SK-N-SH (cell line): ENCODE data around the gene TEKT5. TPM values are rescaled to one million over a fixed set of nuclear protein-coding genes. Genes with fewer than 3 reads are reported as not detected.

Experiments used
- CTCF ChIA-PET: fragments of 300-600, 350-600 bp; formaldehyde crosslinking; extraction: SDS; loops from one replicate; lab custom pipeline; 2021; lab: Yijun Ruan, JAX
- POLR2A ChIA-PET: fragments of 350-600 bp; sonication (Branson Sonifier 250); formaldehyde crosslinking; extraction: SDS; loops from one replicate; lab custom pipeline; 2020; ENCODE audit warnings: antibody characterized with exemption, inconsistent platforms; lab: Yijun Ruan, JAX
- DNase-seq: peaks from one replicate; pipeline ENCODE4 v3.0.0; 2012
- H2AFZ ChIP-seq: fragments of 200-600 bp; sonication (generic); 2 replicates; pipeline ENCODE4 v1.8.1; 2016; ENCODE audit warnings: antibody characterized with exemption, mild to moderate bottlenecking, low read depth
- H3F3A ChIP-seq: fragments of 200-600 bp; sonication (generic); replicated peaks from 2 replicates; pipeline ENCODE3; 2016; ENCODE audit warnings: antibody characterized with exemption, mild to moderate bottlenecking; ENCODE audit not compliant: insufficient read depth
- H3K27ac ChIP-seq, 2 experiments: fragments of 200-500 bp in 1 of 2; fragments of 200-600 bp in 1 of 2; sonication (Bioruptor generic) in 1 of 2; sonication (generic), shearing (Covaris generic) in 1 of 2; 2 replicates each; pipeline versions ENCODE4 v1.5.1 to v1.6.1; 2014 to 2016; ENCODE audit warnings: low read depth in 2 of 2, inconsistent platforms in 1 of 2, low read length in 1 of 2, mild to moderate bottlenecking in 1 of 2, mixed read lengths in 1 of 2
- H3K27me3 ChIP-seq: fragments of 200-600 bp; sonication (generic), shearing (Covaris generic); 2 replicates; pipeline ENCODE4 v1.6.1; 2016; ENCODE audit warnings: mixed run types; ENCODE audit not compliant: insufficient read depth
- H3K36me3 ChIP-seq, 2 experiments: fragments of 200-500 bp in 1 of 2; fragments of 200-600 bp in 1 of 2; sonication (Bioruptor generic) in 1 of 2; sonication (generic) in 1 of 2; replicated peaks in 1 of 2; 2 replicates each; pipeline versions ENCODE3 to v1.5.1; 2014 to 2016; ENCODE audit warnings: low read length in 1 of 2, mild to moderate bottlenecking in 1 of 2; ENCODE audit not compliant: insufficient read depth in 2 of 2, control insufficient read depth in 1 of 2
- H3K4me1 ChIP-seq, 2 experiments: fragments of 200-500 bp in 1 of 2; fragments of 200-600 bp in 1 of 2; sonication (Bioruptor generic) in 1 of 2; sonication (generic), shearing (Covaris generic) in 1 of 2; 2 replicates each; pipeline versions ENCODE4 v1.5.1 to v1.6.1; 2014 to 2016; ENCODE audit warnings: low read depth in 1 of 2, low read length in 1 of 2, mixed run types in 1 of 2; ENCODE audit not compliant: insufficient read depth in 2 of 2, control insufficient read depth in 1 of 2
- H3K4me2 ChIP-seq: fragments of 200-600 bp; sonication (generic), shearing (Covaris generic); 2 replicates; pipeline ENCODE4 v1.6.1; 2017; ENCODE audit warnings: mixed run types
- H3K4me3 ChIP-seq, 2 experiments: fragments of 200-500 bp in 1 of 2; fragments of 200-600 bp in 1 of 2; sonication (Bioruptor generic) in 1 of 2; sonication (generic), shearing (Covaris generic) in 1 of 2; 2 replicates each; pipeline versions ENCODE4 v1.5.1 to v1.8.1; 2014 to 2016; ENCODE audit warnings: low read depth in 2 of 2, inconsistent platforms in 1 of 2, low read length in 1 of 2, mild to moderate bottlenecking in 1 of 2, mixed read lengths in 1 of 2, moderate library complexity in 1 of 2
- H3K79me2 ChIP-seq: fragments of 200-600 bp; sonication (generic); 2 replicates; pipeline ENCODE4 v1.8.1; 2017; ENCODE audit warnings: mild to moderate bottlenecking; ENCODE audit not compliant: insufficient read depth
- H3K9ac ChIP-seq: fragments of 200-600 bp; sonication (generic); 2 replicates; pipeline ENCODE4 v1.6.1; 2017; ENCODE audit warnings: mixed run types
- H3K9me2 ChIP-seq: fragments of 200-600 bp; sonication (generic); 2 replicates; pipeline ENCODE4 v1.6.1; 2017; ENCODE audit warnings: mixed run types
- H3K9me3 ChIP-seq: fragments of 200-600 bp; sonication (generic); 2 replicates; pipeline ENCODE4 v1.6.1; 2017; ENCODE audit warnings: mixed run types, mild to moderate bottlenecking, moderate library complexity
- H4K20me1 ChIP-seq: fragments of 200-600 bp; sonication (generic); 2 replicates; pipeline ENCODE4 v1.6.1; 2017; ENCODE audit warnings: mild to moderate bottlenecking, mixed run types; ENCODE audit not compliant: insufficient read depth
- CHD2 ChIP-seq: fragments of 150-350 bp; IDR thresholded peaks from 2 replicates; pipeline ENCODE4 v1.6.1; 2018; ENCODE audit warnings: low read length; ENCODE audit not compliant: partially characterized antibody
- EP300 ChIP-seq, 2 experiments: IDR thresholded peaks; 2 replicates each; pipeline versions ENCODE4 v1.4.0 to v1.6.1; 2012; ENCODE audit warnings: borderline replicate concordance in 1 of 2, low read depth in 1 of 2, low read length in 1 of 2
- EZH2phosphoT487 ChIP-seq: fragments of 200-600 bp; sonication (generic); IDR thresholded peaks from 2 replicates; pipeline ENCODE4 v1.6.1; 2017; ENCODE audit warnings: low read depth, mixed run types, mild to moderate bottlenecking, antibody characterized with exemption, moderate library complexity, borderline replicate concordance
- GABPA ChIP-seq: IDR thresholded peaks from 2 replicates; pipeline ENCODE4 v1.4.0; 2012; ENCODE audit warnings: low read depth, mild to moderate bottlenecking
- IRF3 ChIP-seq: fragments of 150-350 bp; IDR thresholded peaks from 2 replicates; pipeline ENCODE4 v1.6.1; 2016; ENCODE audit warnings: mild to moderate bottlenecking, low read depth, low read length
- JUND ChIP-seq: IDR thresholded peaks from 2 replicates; pipeline ENCODE4 v1.4.0; 2012
- MAX ChIP-seq: IDR thresholded peaks from 2 replicates; pipeline ENCODE4 v1.4.0; 2012; ENCODE audit warnings: low read depth
- MEF2A ChIP-seq: IDR thresholded peaks from 2 replicates; pipeline ENCODE4 v1.4.0; 2012; ENCODE audit warnings: low read depth, borderline replicate concordance
- NRF1 ChIP-seq: IDR thresholded peaks from 2 replicates; pipeline ENCODE4 v1.6.1; 2012; ENCODE audit warnings: low read depth, mild to moderate bottlenecking, low read length
- POLR2AphosphoS5 ChIP-seq: IDR thresholded peaks from 2 replicates; pipeline ENCODE4 v1.6.1; 2012; ENCODE audit warnings: low read depth, low read length
- REST ChIP-seq: IDR thresholded peaks from 2 replicates; pipeline ENCODE4 v1.6.1; 2012; ENCODE audit warnings: mild to moderate bottlenecking, low read depth, low read length, moderate library complexity
- RXRA ChIP-seq: IDR thresholded peaks from 2 replicates; pipeline ENCODE4 v1.4.0; 2012; ENCODE audit warnings: low read depth, mild to moderate bottlenecking, borderline replicate concordance
- SMC3 ChIP-seq: IDR thresholded peaks from 2 replicates; pipeline ENCODE4 v1.6.1; 2012; ENCODE audit warnings: low read depth, low read length, improper control_type of control experiment
- TEAD4 ChIP-seq: IDR thresholded peaks from 2 replicates; pipeline ENCODE4 v1.4.0; 2012; ENCODE audit warnings: mild to moderate bottlenecking, borderline replicate concordance; ENCODE audit not compliant: insufficient read depth
- USF2 ChIP-seq: fragments of 150-350 bp; IDR thresholded peaks from 2 replicates; pipeline ENCODE4 v1.6.1; 2017; ENCODE audit warnings: antibody characterized with exemption, low read length, low read depth, borderline replicate concordance
- WGBS: methylation state at CpG from one replicate; pipeline ENCODE4 v1.1.6; 2017; ENCODE audit warnings: low lambda C conversion rate; 5-methylcytosine and 5-hydroxymethylcytosine counted together
- polyA plus RNA-seq, 3 experiments: library from polyadenylated mRNA; depleted of rRNA; stranded (reverse); fragments of >200 nt; gene quantifications; 2 replicates each; pipeline ENCODE4 v1.2.3, GENCODE V29; 2012

The TEKT5 gene
- polyA plus RNA-seq, 1 of the 3 experiments (the other 2 are of a cell fraction) = not detected

- Histone ChIP-seq H3K4me1 (no peaks in the 10 kb centered on the region), H3K9me2 (no peaks in the 10 kb centered on the region), H3K4me2 (no peak overlapping the region), H3K4me3 (no peak overlapping the region), H4K20me1 (no peaks in the 10 kb centered on the region), H3K27me3 (no peaks in the 10 kb centered on the region; the same call in 1 of the 2 replicates), H3K9me3 (no peaks in the 10 kb centered on the region), H3K9ac (no peak overlapping the region), H3K79me2 (no peaks in the 10 kb centered on the region), H2AFZ (no peak overlapping the region), H3K27ac (no peak overlapping the region), H3F3A (no peaks in the 10 kb centered on the region), H3K36me3 (no peaks in the 10 kb centered on the region)
- POLR2A ChIA-PET = no interaction called here
- no peak for DNase-seq
- CTCF ChIA-PET = interaction anchor here (1.2 to 1.9 kb wide), 2 partner anchors 13 to 70 kb away, joined by 3 to 10 read pairs; no protein-coding TSS in a partner anchor
- WGBS = 66% methylated on average over 8 of the region's 8 CpGs
- no peak for TF ChIP-seq EZH2phosphoT487
- no peak for TF ChIP-seq POLR2AphosphoS5
- no peak for TF ChIP-seq MEF2A
- TF ChIP-seq JUND = no peak
- no peak for TF ChIP-seq USF2
- TF ChIP-seq TEAD4 = no peak
- TF ChIP-seq CHD2 = no peak
These were observed 27.5 kb downstream of the TEKT5 start for GRCh38 chr16:10667239-10667638.

GRCh38 chr16:10666291-10666690, 28.4 kb downstream of the TEKT5 start:
- Histone ChIP-seq H4K20me1 (no peaks in the 10 kb centered on the region), H3K9me2 (no peaks in the 10 kb centered on the region), H3K4me1 (no peaks in the 10 kb centered on the region), H3K4me3 (no peak overlapping the region), H3F3A (no peaks in the 10 kb centered on the region), H2AFZ (no peak overlapping the region), H3K27me3 (no peaks in the 10 kb centered on the region), H3K27ac (no peak overlapping the region), H3K4me2 (no peak overlapping the region), H3K9ac (no peak overlapping the region), H3K36me3 (no peaks in the 10 kb centered on the region), H3K79me2 (no peaks in the 10 kb centered on the region), H3K9me3 (no peaks in the 10 kb centered on the region)
- 73% methylated on average over 4 of the region's 4 CpGs for WGBS
- no peak for DNase-seq
- POLR2A ChIA-PET = no interaction called here
- CTCF ChIA-PET = no interaction called here
- TF ChIP-seq EP300 (IDR thresholded peaks at IDR 0.05; ENCODE audit: borderline replicate concordance in 1 of 2, low read depth in 1 of 2, low read length in 1 of 2) = no peak
- no peak for TF ChIP-seq MAX
- no peak for TF ChIP-seq GABPA
- TF ChIP-seq NRF1 = no peak
- no peak for TF ChIP-seq REST
- no peak for TF ChIP-seq IRF3
- no peak for TF ChIP-seq USF2
- TF ChIP-seq SMC3 = no peak
- TF ChIP-seq MEF2A = no peak
- no peak for TF ChIP-seq RXRA
